Osteoblast (primary cell): Measurements from ENCODE around the gene SHISAL1. TPM values are rescaled to one million over a fixed set of nuclear protein-coding genes. Genes with fewer than 3 reads are reported as not detected.

Experiments
- DNase-seq: peaks from one replicate; pipeline ENCODE4 v3.0.0; 2011; ENCODE audit warnings: low spot score, mixed read lengths; ENCODE audit not compliant: insufficient read length; ENCODE audit errors: missing footprints
- H2AFZ ChIP-seq: 2 replicates; pipeline ENCODE4 v1.6.0; 2011; ENCODE audit warnings: mild to moderate bottlenecking, low read length
- H3K27ac ChIP-seq: 2 replicates; pipeline ENCODE4 v1.5.1; 2011; ENCODE audit warnings: mild to moderate bottlenecking, low read depth, low read length, moderate library complexity
- H3K27me3 ChIP-seq: 2 replicates; pipeline ENCODE4 v1.6.0; 2012; ENCODE audit warnings: mild to moderate bottlenecking, control low read depth, inconsistent platforms, low read length, moderate library complexity; ENCODE audit not compliant: insufficient read depth
- H3K36me3 ChIP-seq: 2 replicates; pipeline ENCODE4 v1.5.1; 2011; ENCODE audit warnings: mild to moderate bottlenecking, low read length, control low read depth, moderate library complexity; ENCODE audit not compliant: insufficient read depth
- H3K4me1 ChIP-seq: 2 replicates; pipeline ENCODE4 v1.5.1; 2011; ENCODE audit warnings: mild to moderate bottlenecking, low read length, control low read depth, moderate library complexity; ENCODE audit not compliant: insufficient read depth
- H3K4me2 ChIP-seq: 2 replicates; pipeline ENCODE4 v1.6.0; 2011; ENCODE audit warnings: mild to moderate bottlenecking, low read length; ENCODE audit not compliant: insufficient read depth
- H3K4me3 ChIP-seq: fragments of 200-600 bp; sonication (generic); 3 replicates; pipeline ENCODE4 v1.5.1; 2012; ENCODE audit warnings: mild to moderate bottlenecking, low read length, inconsistent platforms; ENCODE audit not compliant: insufficient read depth
- H3K79me2 ChIP-seq: 2 replicates; pipeline ENCODE4 v1.6.0; 2012; ENCODE audit warnings: mild to moderate bottlenecking, low read length, control low read depth, inconsistent platforms; ENCODE audit not compliant: insufficient read depth
- H3K9me3 ChIP-seq: 2 replicates; pipeline ENCODE4 v1.5.1; 2011; ENCODE audit warnings: low read depth, low read length, control low read depth
- H4K20me1 ChIP-seq: 2 replicates; pipeline ENCODE4 v1.6.0; 2012; ENCODE audit warnings: mild to moderate bottlenecking, low read length, control low read depth; ENCODE audit not compliant: insufficient read depth
- total RNA-seq: library from RNA; depleted of rRNA; stranded (reverse); fragments of >200 nt; gene quantifications from 2 replicates; pipeline ENCODE4 v1.2.3, GENCODE V29; 2012
- TF ChIP-seq, protein P1 (sequence below): IDR thresholded peaks from 2 replicates; pipeline ENCODE4 v1.5.1; 2011; ENCODE audit warnings: mild to moderate bottlenecking, low read depth, low read length, moderate library complexity; ENCODE audit errors: extremely low read depth

The SHISAL1 gene
- total RNA-seq, 1 donor: 52.5 TPM

- H3K4me2 ChIP-seq: peak overlapping the region; percentile 71
- no peaks in the 10 kb centered on the region for H3K36me3 ChIP-seq
- peak; percentile 66 for DNase-seq
- H3K27ac ChIP-seq: no peak overlapping the region
- peak overlapping the region; percentile 77 for H3K4me3 ChIP-seq
- H3K9me3 ChIP-seq: no peaks in the 10 kb centered on the region
- H2AFZ ChIP-seq: no peak overlapping the region
- peaks cover 46% of the 10 kb centered on the region for H3K79me2 ChIP-seq
- peaks cover 13% of the 10 kb centered on the region for H3K27me3 ChIP-seq
- H4K20me1 ChIP-seq: peaks cover 5% of the 10 kb centered on the region
- TF ChIP-seq, protein P1, sequence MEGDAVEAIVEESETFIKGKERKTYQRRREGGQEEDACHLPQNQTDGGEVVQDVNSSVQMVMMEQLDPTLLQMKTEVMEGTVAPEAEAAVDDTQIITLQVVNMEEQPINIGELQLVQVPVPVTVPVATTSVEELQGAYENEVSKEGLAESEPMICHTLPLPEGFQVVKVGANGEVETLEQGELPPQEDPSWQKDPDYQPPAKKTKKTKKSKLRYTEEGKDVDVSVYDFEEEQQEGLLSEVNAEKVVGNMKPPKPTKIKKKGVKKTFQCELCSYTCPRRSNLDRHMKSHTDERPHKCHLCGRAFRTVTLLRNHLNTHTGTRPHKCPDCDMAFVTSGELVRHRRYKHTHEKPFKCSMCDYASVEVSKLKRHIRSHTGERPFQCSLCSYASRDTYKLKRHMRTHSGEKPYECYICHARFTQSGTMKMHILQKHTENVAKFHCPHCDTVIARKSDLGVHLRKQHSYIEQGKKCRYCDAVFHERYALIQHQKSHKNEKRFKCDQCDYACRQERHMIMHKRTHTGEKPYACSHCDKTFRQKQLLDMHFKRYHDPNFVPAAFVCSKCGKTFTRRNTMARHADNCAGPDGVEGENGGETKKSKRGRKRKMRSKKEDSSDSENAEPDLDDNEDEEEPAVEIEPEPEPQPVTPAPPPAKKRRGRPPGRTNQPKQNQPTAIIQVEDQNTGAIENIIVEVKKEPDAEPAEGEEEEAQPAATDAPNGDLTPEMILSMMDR: no peak
- H3K4me1 ChIP-seq: peaks cover 22% of the 10 kb centered on the region
These were observed 17.5 kb upstream of the SHISAL1 start for GRCh38 chr22:44330188-44330743.

DNA sequence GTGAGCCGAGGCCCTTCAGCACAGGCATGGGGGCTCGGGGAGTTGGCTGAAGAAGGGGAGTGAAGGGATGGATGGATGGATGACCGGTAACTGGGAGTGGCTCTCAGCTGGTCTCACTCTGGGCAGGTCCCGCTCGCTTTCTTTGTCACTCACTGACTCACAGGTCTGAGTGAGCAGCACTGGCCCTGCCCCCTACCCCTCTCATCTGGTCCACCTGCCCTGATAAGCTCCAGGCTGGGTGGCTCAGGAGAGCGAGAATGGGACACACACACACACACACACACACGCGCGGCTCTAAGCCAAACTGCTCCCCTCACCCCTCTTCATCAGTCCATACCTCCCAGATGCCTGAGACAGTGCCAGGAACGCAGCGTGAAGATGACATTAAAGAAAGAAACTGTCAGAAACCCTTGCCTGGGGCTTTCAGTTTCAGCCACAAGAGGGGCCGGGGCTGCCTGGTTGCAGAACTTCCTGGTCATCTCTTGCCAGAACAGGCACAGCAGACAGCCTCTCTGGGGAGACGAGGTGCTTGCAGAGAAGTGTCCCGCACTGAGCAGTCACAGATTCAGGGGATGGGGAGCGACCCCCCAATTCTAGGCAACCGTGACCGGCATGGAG lies 16.5 kb upstream of the SHISAL1 start:
- TF ChIP-seq, protein P1: no peak
- Histone ChIP-seq H2AFZ (no peak overlapping the region), H3K4me2 (no peak overlapping the region), H3K9me3 (no peaks in the 10 kb centered on the region), H3K79me2 (peaks cover 53% of the 10 kb centered on the region), H3K27me3 (peaks cover 13% of the 10 kb centered on the region), H4K20me1 (peaks cover 5% of the 10 kb centered on the region), H3K4me1 (peaks cover 22% of the 10 kb centered on the region), H3K27ac (no peak overlapping the region), H3K4me3 (no peak overlapping the region), H3K36me3 (no peaks in the 10 kb centered on the region)
- peak; percentile 73 for DNase-seq

GRCh38 chr22:44328762-44329161 lies 16.0 kb upstream of the SHISAL1 start:
- no peaks in the 10 kb centered on the region for H3K9me3 ChIP-seq
- H2AFZ ChIP-seq: no peak overlapping the region
- TF ChIP-seq, protein P1: no peak
- H3K27ac ChIP-seq: no peak overlapping the region
- peaks cover 22% of the 10 kb centered on the region for H3K4me1 ChIP-seq
- no peak overlapping the region for H3K4me3 ChIP-seq
- no peak overlapping the region for H3K4me2 ChIP-seq
- H3K27me3 ChIP-seq: peaks cover 13% of the 10 kb centered on the region
- peaks cover 58% of the 10 kb centered on the region for H3K79me2 ChIP-seq
- H3K36me3 ChIP-seq: no peaks in the 10 kb centered on the region
- peak; percentile 79 for DNase-seq
- peaks cover 5% of the 10 kb centered on the region for H4K20me1 ChIP-seq

DNA sequence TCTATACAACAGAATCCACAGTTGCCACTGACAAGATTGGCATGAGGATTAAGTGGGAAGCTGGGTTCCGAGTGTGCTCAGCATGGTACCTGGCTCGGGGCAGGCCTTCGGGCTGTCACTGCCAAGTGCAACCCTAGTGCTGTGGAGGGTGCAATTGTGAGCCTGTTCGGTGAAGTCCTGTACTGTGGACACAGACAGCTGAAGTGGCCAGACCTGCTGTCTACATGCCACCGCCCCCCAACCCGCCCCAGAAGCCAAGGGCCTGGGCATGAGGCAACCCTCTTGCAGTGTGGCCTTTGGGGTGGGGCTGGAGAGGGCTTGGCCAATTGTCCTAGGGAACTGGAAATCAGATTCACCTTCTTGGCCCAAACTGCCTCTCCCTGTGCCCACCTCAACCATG lies 15.6 kb upstream of the SHISAL1 start:
- Histone ChIP-seq H4K20me1 (peaks cover 5% of the 10 kb centered on the region), H3K36me3 (no peaks in the 10 kb centered on the region), H3K79me2 (peaks cover 63% of the 10 kb centered on the region), H3K4me2 (no peak overlapping the region), H3K9me3 (no peaks in the 10 kb centered on the region), H3K4me3 (no peak overlapping the region), H3K4me1 (peaks cover 22% of the 10 kb centered on the region), H3K27me3 (peaks cover 13% of the 10 kb centered on the region), H2AFZ (no peak overlapping the region), H3K27ac (no peak overlapping the region)
- TF ChIP-seq, protein P1: no peak
- DNase-seq: no peak
